ENCODE measurements around the gene RHEBL1. TPM values are rescaled to one million over a fixed set of nuclear protein-coding genes. Genes with fewer than 3 reads are reported as not detected.

Gene RHEBL1
- total RNA-seq, 1 donor from 2014 or later: 0.53 TPM

DNA sequence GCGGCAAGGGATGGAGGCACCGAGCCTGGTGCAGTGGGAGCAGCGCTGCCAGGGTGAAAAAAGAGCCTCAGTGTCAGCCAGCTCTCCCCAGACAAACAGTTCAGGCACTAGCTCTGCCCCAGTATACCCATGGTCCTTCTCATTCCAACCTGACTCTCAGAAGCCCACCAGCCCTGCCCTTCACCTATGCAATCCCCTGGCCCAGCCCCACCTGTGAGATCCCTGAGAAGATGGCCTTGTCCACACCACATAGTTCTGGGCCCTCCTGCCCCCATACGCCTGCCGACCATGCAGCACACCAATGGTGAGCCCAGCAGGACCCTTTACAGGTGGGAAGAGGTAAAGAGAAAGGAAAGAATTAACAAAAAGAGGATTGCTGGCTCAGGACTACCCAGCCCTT is 15.7 kb downstream of the RHEBL1 start:
- H3K36me3 ChIP-seq (ENCODE audit: control insufficient read depth, insufficient read depth, low read length): peaks cover 51% of the 10 kb centered on the region
- no peak for DNase-seq (ENCODE audit: low read depth)
- TF ChIP-seq, protein P1, sequence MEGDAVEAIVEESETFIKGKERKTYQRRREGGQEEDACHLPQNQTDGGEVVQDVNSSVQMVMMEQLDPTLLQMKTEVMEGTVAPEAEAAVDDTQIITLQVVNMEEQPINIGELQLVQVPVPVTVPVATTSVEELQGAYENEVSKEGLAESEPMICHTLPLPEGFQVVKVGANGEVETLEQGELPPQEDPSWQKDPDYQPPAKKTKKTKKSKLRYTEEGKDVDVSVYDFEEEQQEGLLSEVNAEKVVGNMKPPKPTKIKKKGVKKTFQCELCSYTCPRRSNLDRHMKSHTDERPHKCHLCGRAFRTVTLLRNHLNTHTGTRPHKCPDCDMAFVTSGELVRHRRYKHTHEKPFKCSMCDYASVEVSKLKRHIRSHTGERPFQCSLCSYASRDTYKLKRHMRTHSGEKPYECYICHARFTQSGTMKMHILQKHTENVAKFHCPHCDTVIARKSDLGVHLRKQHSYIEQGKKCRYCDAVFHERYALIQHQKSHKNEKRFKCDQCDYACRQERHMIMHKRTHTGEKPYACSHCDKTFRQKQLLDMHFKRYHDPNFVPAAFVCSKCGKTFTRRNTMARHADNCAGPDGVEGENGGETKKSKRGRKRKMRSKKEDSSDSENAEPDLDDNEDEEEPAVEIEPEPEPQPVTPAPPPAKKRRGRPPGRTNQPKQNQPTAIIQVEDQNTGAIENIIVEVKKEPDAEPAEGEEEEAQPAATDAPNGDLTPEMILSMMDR (IDR thresholded peaks at IDR 0.05; ENCODE audit: insufficient read depth, low read length, severe bottlenecking): no peak
- no peak overlapping the region for H3K4me3 ChIP-seq (ENCODE audit: low read depth, low read length)
- H3K27me3 ChIP-seq (ENCODE audit: control insufficient read depth, insufficient read depth, low read length): no peaks in the 10 kb centered on the region
- no peak for FAIRE-seq

GRCh38 chr12:49052451-49053208 is 17.1 kb downstream of the RHEBL1 start:
- H3K4me3 ChIP-seq (ENCODE audit: low read depth, low read length): no peak overlapping the region
- H3K36me3 ChIP-seq (ENCODE audit: control insufficient read depth, insufficient read depth, low read length): peaks cover 64% of the 10 kb centered on the region
- TF ChIP-seq, protein P1 (IDR thresholded peaks at IDR 0.05; ENCODE audit: insufficient read depth, low read length, severe bottlenecking): no peak
- H3K27me3 ChIP-seq (ENCODE audit: control insufficient read depth, insufficient read depth, low read length): no peaks in the 10 kb centered on the region
- FAIRE-seq (no peak), DNase-seq (ENCODE audit: low read depth) (no peak)

DNA sequence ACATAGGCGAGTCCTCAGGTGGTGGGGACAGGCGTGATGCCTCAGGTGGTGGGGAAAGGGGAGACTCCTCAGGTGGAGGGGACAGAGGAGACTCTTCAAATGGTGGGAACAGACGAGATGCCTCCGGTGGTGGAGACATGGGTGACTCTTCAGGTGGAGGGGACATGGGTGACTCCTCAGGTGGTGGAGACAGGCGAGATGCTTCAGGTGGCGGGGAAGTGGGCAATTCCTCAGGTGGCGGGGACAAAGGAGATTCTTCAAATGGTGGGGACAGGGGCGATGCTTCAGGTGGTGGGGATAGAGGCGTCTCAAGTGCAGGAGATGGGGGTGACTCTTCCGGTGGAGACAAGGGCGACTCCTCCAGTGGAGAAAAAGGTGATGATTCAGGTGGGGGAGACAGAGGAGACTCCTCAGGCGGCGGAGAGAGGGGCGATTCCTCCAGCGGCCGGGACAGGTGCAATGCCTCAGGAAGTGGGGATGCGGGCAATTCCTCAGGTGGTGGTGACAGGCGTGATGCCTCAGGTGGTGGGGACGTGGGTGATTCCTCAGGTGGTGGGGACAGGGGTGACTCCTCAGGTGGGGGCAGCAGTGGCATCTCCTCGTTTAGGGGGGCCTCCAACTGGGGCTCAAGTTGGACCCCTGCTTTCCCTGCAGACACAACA is 17.9 kb downstream of the RHEBL1 start:
- H3K4me3 ChIP-seq (ENCODE audit: low read depth, low read length): no peak overlapping the region
- no peak for FAIRE-seq
- TF ChIP-seq, protein P1 (IDR thresholded peaks at IDR 0.05; ENCODE audit: insufficient read depth, low read length, severe bottlenecking): no peak
- H3K36me3 ChIP-seq (ENCODE audit: control insufficient read depth, insufficient read depth, low read length): peaks cover 66% of the 10 kb centered on the region
- H3K27me3 ChIP-seq (ENCODE audit: control insufficient read depth, insufficient read depth, low read length): no peaks in the 10 kb centered on the region
- DNase-seq (ENCODE audit: low read depth): no peak

- Histone ChIP-seq H3K4me3 (ENCODE audit: low read depth, low read length) (no peak overlapping the region), H3K27me3 (ENCODE audit: control insufficient read depth, insufficient read depth, low read length) (no peaks in the 10 kb centered on the region), H3K36me3 (ENCODE audit: control insufficient read depth, insufficient read depth, low read length) (peaks cover 67% of the 10 kb centered on the region)
- no peak for DNase-seq (ENCODE audit: low read depth)
- FAIRE-seq: no peak
- TF ChIP-seq, protein P1 (IDR thresholded peaks at IDR 0.05; ENCODE audit: insufficient read depth, low read length, severe bottlenecking): no peak
Observed at GRCh38 chr12:49051373-49051764, 18.4 kb downstream of the RHEBL1 start.

DNA sequence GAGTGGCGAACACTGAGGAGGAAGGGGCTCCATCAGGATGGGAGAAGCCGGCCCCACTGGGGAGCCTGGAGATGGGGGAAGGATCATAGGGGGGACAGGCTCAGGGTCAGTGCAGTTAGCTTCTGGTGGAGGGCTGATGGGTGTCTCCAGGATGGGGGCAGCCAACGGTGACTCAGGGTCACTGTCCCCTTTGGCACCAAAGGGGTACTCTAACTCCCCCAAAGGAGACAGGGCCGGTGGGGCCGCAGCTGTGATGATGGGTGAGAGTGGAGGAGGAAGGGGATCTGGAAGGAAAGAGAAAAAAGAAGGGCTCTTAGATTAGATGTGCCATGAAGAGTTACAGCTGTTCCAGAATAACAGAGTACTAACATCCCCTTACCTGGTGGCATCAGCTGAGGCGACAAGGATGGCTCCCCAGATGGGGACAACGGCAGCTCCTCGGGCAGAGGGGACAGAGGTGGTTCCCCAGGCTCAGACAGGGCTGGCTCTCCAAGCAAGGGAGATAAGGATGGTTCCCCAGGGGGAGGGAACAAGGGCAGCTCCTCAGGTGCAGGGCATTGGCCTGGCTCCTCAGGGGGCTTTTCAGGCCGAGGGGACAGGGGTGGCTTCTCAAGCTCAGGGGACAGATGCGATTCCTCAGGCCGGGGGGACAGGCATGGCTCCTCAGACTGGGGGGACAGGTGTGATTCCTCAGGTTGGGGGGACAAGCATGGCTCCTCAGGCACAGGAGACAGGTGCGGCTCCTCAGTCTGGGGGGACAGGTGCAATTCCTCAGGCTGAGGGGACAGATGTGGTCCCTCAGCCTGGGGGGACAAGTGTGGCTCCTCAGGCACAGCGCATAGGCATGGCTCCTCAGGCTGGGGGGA is 19.0 kb downstream of the RHEBL1 start:
- Histone ChIP-seq H3K4me3 (ENCODE audit: low read depth, low read length) (no peak overlapping the region), H3K36me3 (ENCODE audit: control insufficient read depth, insufficient read depth, low read length) (peaks cover 72% of the 10 kb centered on the region), H3K27me3 (ENCODE audit: control insufficient read depth, insufficient read depth, low read length) (no peaks in the 10 kb centered on the region)
- DNase-seq (ENCODE audit: low read depth) (no peak), FAIRE-seq (no peak)
- TF ChIP-seq, protein P1 (IDR thresholded peaks at IDR 0.05; ENCODE audit: insufficient read depth, low read length, severe bottlenecking): no peak
